HG03354 (cell line): ENCODE results near the gene PRKCZ.

Source experiments
- ATAC-seq: cut with Tn5 transposase; IDR thresholded peaks from one replicate; pipeline ENCODE4 v1.9.1; 2021; ENCODE audit warnings: mild to moderate bottlenecking; ENCODE audit not compliant: unreplicated experiment, poor library complexity, severe bottlenecking

PRKCZ gene

GRCh38 chr1:2044510-2045319 lies 5.5 kb upstream of the PRKCZ start:
- ATAC-seq, result no peak

GRCh38 chr1:2045468-2046173 lies 4.6 kb upstream of the PRKCZ start:
- ATAC-seq, result no peak

GRCh38 chr1:2046174-2046917 lies 3.9 kb upstream of the PRKCZ start:
- ATAC-seq, result no peak

GRCh38 chr1:2046953-2047748 lies 3.1 kb upstream of the PRKCZ start:
- no peak for ATAC-seq

GRCh38 chr1:2047749-2048729 lies 2.2 kb upstream of the PRKCZ start:
- no peak for ATAC-seq

GRCh38 chr1:2049225-2049717 lies 940 bp upstream of the PRKCZ start:
- no peak for ATAC-seq

GRCh38 chr1:2050461-2050792 lies 216 bp downstream of the PRKCZ start:
- no peak for ATAC-seq

- no peak for ATAC-seq
These were observed 827 bp downstream of the PRKCZ start for GRCh38 chr1:2050793-2051682.

GRCh38 chr1:2052054-2052679 lies 2.0 kb downstream of the PRKCZ start:
- ATAC-seq, result no peak

- ATAC-seq, result no peak
These were observed 2.5 kb downstream of the PRKCZ start for GRCh38 chr1:2052756-2053155.

GRCh38 chr1:2053217-2053616 lies 3.0 kb downstream of the PRKCZ start:
- no peak for ATAC-seq

GRCh38 chr1:2053784-2054376 lies 3.7 kb downstream of the PRKCZ start:
- ATAC-seq, result no peak

- no peak for ATAC-seq
These were observed 4.3 kb downstream of the PRKCZ start for GRCh38 chr1:2054560-2054959.

GRCh38 chr1:2055911-2056575 lies 5.8 kb downstream of the PRKCZ start:
- ATAC-seq, result no peak

- ATAC-seq, result no peak
These were observed 6.9 kb downstream of the PRKCZ start for GRCh38 chr1:2056955-2057590.
